Osteoblast (primary cell): Measurements from ENCODE around the gene MICALL2. TPM values are rescaled to one million over a fixed set of nuclear protein-coding genes. Genes with fewer than 3 reads are reported as not detected.
A peak's percentile ranks its signal among the peaks of the same experiment; 100 is the strongest.

Experiments
- DNase-seq: peaks from one replicate; pipeline ENCODE4 v3.0.0; 2011; ENCODE audit warnings: low spot score, mixed read lengths; ENCODE audit not compliant: insufficient read length; ENCODE audit errors: missing footprints
- H2AFZ ChIP-seq: 2 replicates; pipeline ENCODE4 v1.6.0; 2011; ENCODE audit warnings: mild to moderate bottlenecking, low read length
- H3K27ac ChIP-seq: 2 replicates; pipeline ENCODE4 v1.5.1; 2011; ENCODE audit warnings: mild to moderate bottlenecking, low read depth, low read length, moderate library complexity
- H3K27me3 ChIP-seq: 2 replicates; pipeline ENCODE4 v1.6.0; 2012; ENCODE audit warnings: mild to moderate bottlenecking, control low read depth, inconsistent platforms, low read length, moderate library complexity; ENCODE audit not compliant: insufficient read depth
- H3K36me3 ChIP-seq: 2 replicates; pipeline ENCODE4 v1.5.1; 2011; ENCODE audit warnings: mild to moderate bottlenecking, low read length, control low read depth, moderate library complexity; ENCODE audit not compliant: insufficient read depth
- H3K4me1 ChIP-seq: 2 replicates; pipeline ENCODE4 v1.5.1; 2011; ENCODE audit warnings: mild to moderate bottlenecking, low read length, control low read depth, moderate library complexity; ENCODE audit not compliant: insufficient read depth
- H3K4me2 ChIP-seq: 2 replicates; pipeline ENCODE4 v1.6.0; 2011; ENCODE audit warnings: mild to moderate bottlenecking, low read length; ENCODE audit not compliant: insufficient read depth
- H3K4me3 ChIP-seq: fragments of 200-600 bp; sonication (generic); 3 replicates; pipeline ENCODE4 v1.5.1; 2012; ENCODE audit warnings: mild to moderate bottlenecking, low read length, inconsistent platforms; ENCODE audit not compliant: insufficient read depth
- H3K79me2 ChIP-seq: 2 replicates; pipeline ENCODE4 v1.6.0; 2012; ENCODE audit warnings: mild to moderate bottlenecking, low read length, control low read depth, inconsistent platforms; ENCODE audit not compliant: insufficient read depth
- H3K9me3 ChIP-seq: 2 replicates; pipeline ENCODE4 v1.5.1; 2011; ENCODE audit warnings: low read depth, low read length, control low read depth
- H4K20me1 ChIP-seq: 2 replicates; pipeline ENCODE4 v1.6.0; 2012; ENCODE audit warnings: mild to moderate bottlenecking, low read length, control low read depth; ENCODE audit not compliant: insufficient read depth
- CTCF ChIP-seq: IDR thresholded peaks from 2 replicates; pipeline ENCODE4 v1.5.1; 2011; ENCODE audit warnings: mild to moderate bottlenecking, low read depth, low read length, moderate library complexity; ENCODE audit errors: extremely low read depth
- total RNA-seq: library from RNA; depleted of rRNA; stranded (reverse); fragments of >200 nt; gene quantifications from 2 replicates; pipeline ENCODE4 v1.2.3, GENCODE V29; 2012

Gene MICALL2
- total RNA-seq, 1 donor = 30.4 TPM

- H3K36me3 ChIP-seq = no peaks in the 10 kb centered on the region
- no peak overlapping the region for H3K4me3 ChIP-seq
- no peak overlapping the region for H3K4me2 ChIP-seq
- peak; percentile 42 for DNase-seq
- no peaks in the 10 kb centered on the region for H3K4me1 ChIP-seq
- no peak overlapping the region for H3K27ac ChIP-seq
- H4K20me1 ChIP-seq = no peaks in the 10 kb centered on the region
- H3K27me3 ChIP-seq = peaks cover 32% of the 10 kb centered on the region
- peaks cover 10% of the 10 kb centered on the region for H3K9me3 ChIP-seq
- H3K79me2 ChIP-seq = no peaks in the 10 kb centered on the region
- TF ChIP-seq CTCF = no peak
- no peak overlapping the region for H2AFZ ChIP-seq
Measured at GRCh38 chr7:1395211-1396070, 63.8 kb downstream of the MICALL2 start.

GRCh38 chr7:1394371-1394770 is 64.9 kb downstream of the MICALL2 start:
- no peaks in the 10 kb centered on the region for H3K36me3 ChIP-seq
- H2AFZ ChIP-seq = no peak overlapping the region
- no peak for TF ChIP-seq CTCF
- peak; percentile 77 for DNase-seq
- peaks cover 36% of the 10 kb centered on the region for H3K27me3 ChIP-seq
- H3K79me2 ChIP-seq = no peaks in the 10 kb centered on the region
- no peak overlapping the region for H3K4me2 ChIP-seq
- peaks cover 10% of the 10 kb centered on the region for H3K9me3 ChIP-seq
- no peak overlapping the region for H3K4me3 ChIP-seq
- H3K4me1 ChIP-seq = no peaks in the 10 kb centered on the region
- no peak overlapping the region for H3K27ac ChIP-seq
- H4K20me1 ChIP-seq = no peaks in the 10 kb centered on the region

GRCh38 chr7:1393421-1393820 is 65.8 kb downstream of the MICALL2 start:
- Histone ChIP-seq H3K36me3 (no peaks in the 10 kb centered on the region), H3K4me2 (no peak overlapping the region), H3K9me3 (peaks cover 10% of the 10 kb centered on the region), H3K79me2 (no peaks in the 10 kb centered on the region), H3K4me1 (no peaks in the 10 kb centered on the region), H2AFZ (no peak overlapping the region), H3K4me3 (no peak overlapping the region), H3K27me3 (peaks cover 42% of the 10 kb centered on the region), H4K20me1 (no peaks in the 10 kb centered on the region), H3K27ac (no peak overlapping the region)
- no peak for TF ChIP-seq CTCF
- peak; percentile 57 for DNase-seq

- TF ChIP-seq CTCF = no peak
- Histone ChIP-seq H3K4me2 (no peak overlapping the region), H3K36me3 (no peaks in the 10 kb centered on the region), H2AFZ (no peak overlapping the region), H3K79me2 (no peaks in the 10 kb centered on the region), H3K4me1 (no peaks in the 10 kb centered on the region), H3K9me3 (peaks cover 10% of the 10 kb centered on the region), H3K27me3 (peaks cover 44% of the 10 kb centered on the region), H3K27ac (no peak overlapping the region), H3K4me3 (no peak overlapping the region), H4K20me1 (no peaks in the 10 kb centered on the region)
- DNase-seq = peak; percentile 76
Measured at GRCh38 chr7:1392556-1392955, 66.7 kb downstream of the MICALL2 start.
